NCI-H446 (cell line): ENCODE data around the gene SPHK2.
"Not testable (repeated sequence)": the region's sequence is repeated elsewhere in the genome, so short reads cannot be mapped to it uniquely, and the experiment has no call there.

Experiments used
- DNase-seq, 2 experiments: peaks; one replicate each; lab custom pipeline; 2025; lab: John Stamatoyannopoulos, UW

SPHK2 gene

GRCh38 chr19:48624791-48625723 lies 5.8 kb downstream of the SPHK2 start:
- no peak for DNase-seq

- no peak for DNase-seq
These were observed 6.6 kb downstream of the SPHK2 start for GRCh38 chr19:48625891-48626327.

GRCh38 chr19:48627201-48627864 lies 8.0 kb downstream of the SPHK2 start:
- no peak for DNase-seq

- no peak for DNase-seq
These were observed 8.6 kb downstream of the SPHK2 start for GRCh38 chr19:48627865-48628314.

- DNase-seq, result no peak
These were observed 9.4 kb downstream of the SPHK2 start for GRCh38 chr19:48628486-48629296.

GRCh38 chr19:48629297-48629598 lies 9.9 kb downstream of the SPHK2 start:
- no peak for DNase-seq

GRCh38 chr19:48629599-48630295 lies 10.4 kb downstream of the SPHK2 start:
- no peak for DNase-seq

GRCh38 chr19:48630296-48631063 lies 11.2 kb downstream of the SPHK2 start:
- no peak for DNase-seq

GRCh38 chr19:48631225-48631624 lies 11.9 kb downstream of the SPHK2 start:
- DNase-seq, result no peak

- not testable (repeated sequence) for DNase-seq
These were observed 13.0 kb downstream of the SPHK2 start for GRCh38 chr19:48632286-48632685.

- no peak for DNase-seq
These were observed 13.4 kb downstream of the SPHK2 start for GRCh38 chr19:48632692-48633147.

GRCh38 chr19:48633148-48634035 lies 14.1 kb downstream of the SPHK2 start:
- peak in 1 of 2 experiments; percentile 32 for DNase-seq

- DNase-seq, result no peak
These were observed 14.7 kb downstream of the SPHK2 start for GRCh38 chr19:48634036-48634342.

- DNase-seq, result peak; percentile 88 to 98
These were observed 15.3 kb downstream of the SPHK2 start for GRCh38 chr19:48634424-48635262.

- DNase-seq, result peak in 1 of 2 experiments; percentile 81
These were observed 16.1 kb downstream of the SPHK2 start for GRCh38 chr19:48635263-48635965.

GRCh38 chr19:48635966-48636858 lies 16.9 kb downstream of the SPHK2 start:
- peak in 1 of 2 experiments; percentile 38 for DNase-seq

- no peak for DNase-seq
These were observed 17.6 kb downstream of the SPHK2 start, which contains the start of gene DBP for GRCh38 chr19:48636859-48637448. Gene DBP (minus strand): TSS chr19:48637379. CDS start chr19:48636994, 385 bp downstream.
